Suppressor macrophage treated with lipopolysaccharide for 1 hour (primary cell): Measurements from ENCODE around the gene LRRC14B.

Experiments used
- DNase-seq, 3 donors: peaks; one replicate each; pipeline ENCODE4 v3.0.0-alpha.2; 2020 to 2022

Gene LRRC14B

DNA sequence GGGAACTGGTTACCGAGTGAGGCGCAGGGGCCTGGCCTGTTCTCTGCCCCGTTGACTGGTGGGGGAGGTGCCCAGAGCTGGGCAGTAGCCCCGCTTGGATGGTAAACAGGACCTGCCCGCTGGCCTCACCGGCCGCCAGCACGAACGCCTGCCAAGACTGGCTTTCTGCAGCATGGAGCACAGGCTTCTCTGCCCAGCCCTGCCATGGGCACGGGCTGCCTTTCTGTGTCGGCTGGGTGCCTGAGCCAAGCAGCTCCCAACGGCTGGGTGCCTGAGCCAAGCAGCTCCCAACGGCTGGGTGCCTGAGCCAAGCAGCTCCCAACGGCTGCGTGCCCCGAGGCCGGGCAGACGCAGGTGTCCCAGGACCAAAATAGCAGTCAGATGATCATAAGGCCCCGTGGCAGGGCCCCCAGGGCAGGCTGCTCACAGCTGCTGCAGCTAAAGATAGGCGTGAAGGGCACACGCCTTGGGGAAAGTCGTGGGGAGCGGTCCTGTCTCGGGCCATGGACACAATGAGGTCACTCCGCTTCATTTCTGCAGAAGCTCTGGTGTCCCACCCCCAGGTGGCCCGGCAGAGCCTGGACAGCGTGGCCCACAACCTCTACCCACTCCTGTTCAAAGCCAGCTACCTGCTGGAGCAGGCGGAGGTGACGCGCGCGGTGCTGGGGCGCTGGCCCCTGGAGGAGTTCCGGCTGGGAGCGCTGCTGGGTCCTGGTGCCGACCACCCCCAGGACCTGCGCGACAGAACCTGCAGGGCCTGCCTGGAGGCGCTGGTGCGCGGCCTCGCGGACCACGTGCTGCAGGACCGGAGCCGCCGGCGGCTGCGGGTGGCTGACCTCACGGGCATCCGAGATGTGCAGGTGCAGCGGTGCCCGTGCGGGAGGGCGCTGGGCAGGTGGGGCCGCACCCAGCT is at the start of gene LRRC14B:
TSS of gene LRRC14B (plus strand) at position 460 of the 913 bp plus-strand sequence. CDS start at position 504, 44 bp downstream.
- no peak for DNase-seq

DNA sequence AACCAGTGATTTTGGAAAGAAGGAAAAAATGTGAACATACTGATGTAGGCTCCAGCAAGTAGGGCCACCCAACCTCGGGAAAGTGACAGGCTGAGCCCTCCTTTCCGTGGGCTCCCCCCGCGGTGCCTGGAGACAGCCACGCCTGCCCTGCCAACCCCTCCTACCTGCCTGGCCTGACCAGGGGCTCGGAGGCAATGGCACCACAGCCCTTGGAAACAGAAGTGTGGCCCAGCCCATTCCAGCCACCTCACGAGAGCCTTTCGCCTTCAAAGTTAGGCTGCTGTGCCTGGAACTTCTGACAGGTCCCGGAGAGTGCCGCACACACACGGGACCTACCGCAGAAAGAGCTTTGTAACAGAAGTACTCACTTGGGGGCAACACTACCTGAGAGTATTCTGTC is 49.5 kb upstream of the LRRC14B start:
- DNase-seq, result no peak

- no peak for DNase-seq
Observed at GRCh38 chr5:142246-142810, 49.0 kb upstream of the LRRC14B start.

- DNase-seq, result no peak
Observed at GRCh38 chr5:143041-143440, 48.3 kb upstream of the LRRC14B start.

- no peak for DNase-seq
Observed at GRCh38 chr5:144941-145340, 46.4 kb upstream of the LRRC14B start.

GRCh38 chr5:145585-146323 is 45.5 kb upstream of the LRRC14B start:
- no peak for DNase-seq

DNA sequence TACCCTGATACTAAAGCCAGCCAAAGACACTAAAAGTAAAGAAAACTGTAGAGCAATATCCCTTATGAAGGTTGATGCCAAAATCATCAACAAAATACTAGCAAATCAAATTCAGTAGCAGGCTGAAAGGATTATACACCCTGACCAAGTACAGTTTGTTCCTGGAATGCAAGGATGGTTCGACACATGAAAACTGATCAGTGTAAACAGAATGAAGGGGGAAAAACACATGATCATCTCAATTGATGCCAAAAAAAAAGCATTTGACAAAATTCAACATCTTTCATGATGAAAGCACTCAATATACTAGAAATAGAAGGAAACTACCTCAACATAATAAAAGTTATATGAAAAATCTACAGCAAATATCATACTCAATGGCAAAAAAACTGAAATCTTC is 43.5 kb upstream of the LRRC14B start:
- no peak for DNase-seq

- peak in 2 of 3 donors; percentile 29 to 30 for DNase-seq
Observed at GRCh38 chr5:149745-150485, 41.4 kb upstream of the LRRC14B start.

DNA sequence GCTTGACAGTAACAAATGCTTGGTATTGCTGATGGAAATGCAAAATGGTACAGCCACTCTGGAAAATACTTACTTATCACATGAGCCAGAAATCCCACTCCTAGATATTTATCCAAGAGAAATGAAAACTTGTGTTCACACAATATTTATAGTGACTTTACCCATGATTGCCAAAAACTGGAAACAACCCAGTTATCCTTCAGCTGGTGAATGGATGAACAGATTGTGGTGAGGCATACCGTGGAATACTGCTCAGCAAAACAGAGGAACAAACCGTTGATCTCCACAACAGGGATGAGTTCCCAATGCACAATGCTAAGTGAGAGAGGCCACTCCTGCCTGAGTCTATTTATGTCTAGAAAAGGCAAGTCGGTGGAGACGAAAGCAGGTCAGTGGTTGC is 40.5 kb upstream of the LRRC14B start:
- no peak for DNase-seq

DNA sequence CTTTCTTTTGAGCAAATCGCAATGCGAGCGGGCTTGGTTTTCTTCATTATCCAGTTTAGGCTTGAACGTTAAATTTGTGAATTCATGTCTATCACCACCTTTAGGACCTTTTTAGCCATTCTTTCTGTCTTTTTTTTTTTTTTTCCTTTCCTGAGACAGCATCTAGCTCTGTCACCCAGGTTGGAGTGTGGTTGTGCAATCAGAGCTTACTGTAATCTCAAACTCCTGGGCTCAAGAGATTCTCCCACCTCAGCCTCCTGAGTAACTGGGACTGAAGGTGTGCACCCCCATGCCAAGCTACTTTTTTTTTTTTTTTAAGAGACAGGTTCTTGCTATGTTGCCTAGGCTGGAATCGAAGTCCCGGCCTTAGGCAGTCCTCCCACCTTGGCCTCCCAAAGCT is 39.2 kb upstream of the LRRC14B start:
- DNase-seq, result no peak

GRCh38 chr5:153256-153655 is 38.0 kb upstream of the LRRC14B start:
- DNase-seq, result no peak

DNA sequence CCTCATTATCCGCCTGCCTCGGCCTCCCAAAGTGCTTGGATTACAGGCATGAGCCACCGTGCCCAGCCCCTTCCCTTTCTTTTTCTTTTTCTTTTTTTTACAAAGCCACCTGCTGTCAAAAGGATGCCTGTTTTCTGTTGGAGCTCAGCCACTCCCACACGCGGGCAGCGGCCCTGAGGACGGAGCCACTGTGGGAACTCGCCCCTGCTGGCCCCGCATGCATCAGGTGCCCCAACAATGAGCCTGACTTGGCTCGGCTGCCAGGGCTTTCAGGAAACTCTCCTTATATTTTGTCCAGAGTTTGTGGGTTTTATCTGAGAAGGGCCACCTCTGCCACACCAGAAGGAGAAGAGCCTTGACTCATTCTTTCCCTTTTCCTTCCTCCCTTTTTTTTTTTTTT is 37.1 kb upstream of the LRRC14B start:
- DNase-seq, result no peak

- no peak for DNase-seq
Observed at GRCh38 chr5:154826-155225, 36.5 kb upstream of the LRRC14B start.

- no peak for DNase-seq
Observed at GRCh38 chr5:155651-156410, 35.5 kb upstream of the LRRC14B start.

DNA sequence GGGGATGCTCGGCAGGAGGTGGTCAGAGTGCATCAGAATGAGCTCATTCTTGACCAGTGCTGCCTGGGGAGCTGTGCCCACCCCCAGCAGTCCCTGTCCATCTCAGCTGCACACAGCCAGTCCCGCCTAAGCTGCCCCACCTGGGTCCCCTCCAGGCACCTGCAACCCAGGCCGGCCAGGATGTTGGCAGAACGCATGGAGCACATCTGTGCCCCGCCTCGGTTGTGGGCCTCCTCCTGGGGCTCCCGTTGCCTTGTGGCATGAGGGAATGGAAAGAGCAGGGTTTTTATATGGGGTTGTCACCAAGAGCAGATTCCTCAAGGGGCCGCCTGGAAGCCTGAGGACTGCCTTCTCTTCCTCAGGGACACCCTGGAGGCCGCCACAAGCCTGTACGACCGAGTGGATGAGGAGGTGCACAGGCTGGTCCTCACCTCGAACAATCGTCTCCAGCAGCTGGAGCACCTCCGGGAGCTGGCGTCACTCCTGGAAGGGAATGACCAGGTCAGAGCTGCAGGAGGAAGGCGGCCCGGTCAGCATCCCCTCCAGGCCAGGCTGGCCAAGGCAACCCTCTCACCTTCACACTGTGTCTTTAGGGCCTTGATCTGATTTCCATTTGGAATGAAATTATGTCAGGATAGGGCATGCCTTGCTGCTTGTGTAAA is 34.8 kb upstream of the LRRC14B start:
- no peak for DNase-seq

DNA sequence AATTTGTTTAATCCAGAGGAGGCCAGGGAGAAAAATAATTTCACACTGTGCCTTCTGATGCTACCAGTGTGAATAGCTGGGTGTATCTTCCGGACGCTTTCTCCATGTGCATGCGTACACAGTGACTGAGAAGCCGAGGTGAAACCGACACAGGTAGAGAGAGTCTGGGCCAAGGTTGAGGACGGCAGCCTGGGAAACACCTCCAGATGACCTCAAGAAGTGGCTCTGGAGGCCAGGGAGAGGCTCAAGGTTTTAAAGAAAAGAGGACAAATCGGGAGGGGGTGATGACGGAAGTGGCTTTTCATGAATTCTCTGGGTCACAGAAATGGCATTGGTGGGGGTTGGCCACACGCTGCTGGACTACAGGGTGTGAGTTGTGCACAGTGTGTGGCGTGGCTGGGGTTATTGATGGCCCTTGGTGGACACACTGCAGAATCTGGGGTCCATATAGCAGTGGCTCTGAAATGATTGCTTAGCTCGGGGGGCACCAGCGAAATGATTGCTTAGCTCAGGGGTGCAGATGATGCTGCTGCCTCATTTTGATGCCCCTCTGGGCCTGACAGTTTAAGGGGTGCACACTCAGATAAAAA is 34.1 kb upstream of the LRRC14B start:
- DNase-seq, result no peak

DNA sequence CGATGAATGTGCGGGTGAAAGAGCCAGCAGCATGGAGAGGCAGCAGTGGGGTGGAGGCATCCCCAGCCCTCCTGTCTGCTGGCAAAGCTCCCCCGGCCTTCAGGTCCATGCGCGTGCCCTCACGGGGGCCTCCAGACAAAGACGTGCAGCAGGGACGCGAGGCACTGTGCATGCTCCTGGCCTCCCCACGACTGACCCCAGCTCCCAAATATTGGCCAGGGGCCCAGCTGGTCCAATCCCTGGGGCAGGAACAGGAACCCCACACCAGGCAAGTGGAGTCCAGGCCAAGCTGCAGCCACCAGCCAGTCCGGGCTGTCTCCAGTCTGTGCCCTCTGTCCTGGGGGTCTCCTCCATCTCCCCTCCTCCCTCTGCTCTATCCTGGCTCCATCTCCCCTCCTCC is 33.5 kb upstream of the LRRC14B start:
- no peak for DNase-seq

GRCh38 chr5:158807-159447 is 32.4 kb upstream of the LRRC14B start:
- DNase-seq, result no peak

DNA sequence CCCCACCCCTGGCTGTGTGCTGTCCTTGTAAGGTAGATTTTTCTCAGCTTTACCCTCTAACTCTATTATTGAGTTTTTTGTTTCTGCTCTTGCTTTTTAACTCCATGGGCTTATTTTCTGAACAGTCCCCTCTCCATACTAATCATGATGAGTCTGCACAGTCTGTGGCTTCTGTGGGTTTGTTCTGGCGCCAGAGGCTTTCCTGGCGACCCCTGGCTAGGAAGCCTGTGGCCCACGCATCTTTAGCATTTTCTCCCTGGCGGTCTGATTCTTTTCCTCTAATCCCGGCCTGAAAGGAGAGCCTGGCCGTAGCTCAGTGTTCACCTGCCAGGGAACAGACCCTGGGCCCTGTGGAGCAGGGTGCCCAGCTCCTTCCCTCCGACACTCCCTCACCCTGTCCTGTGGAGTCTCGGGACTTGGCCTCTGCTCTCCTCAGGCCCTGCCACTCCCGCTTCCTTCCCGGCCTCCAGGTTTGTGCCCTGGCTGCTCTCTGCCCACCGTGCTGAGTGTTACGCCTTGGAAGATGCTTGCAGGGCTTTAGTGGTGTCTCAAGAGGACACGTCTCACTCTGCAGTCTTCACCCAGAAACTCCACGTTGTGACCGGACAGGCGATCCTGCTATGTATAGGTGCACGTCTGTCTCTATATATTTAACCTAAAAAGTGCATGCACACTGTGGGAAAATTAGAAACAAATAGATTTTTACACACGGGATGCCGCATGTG is 31.7 kb upstream of the LRRC14B start:
- no peak for DNase-seq

GRCh38 chr5:160173-160510 is 31.2 kb upstream of the LRRC14B start:
- DNase-seq, result no peak
